Measurements from ENCODE around the gene CLGN.
"Not testable (repeated sequence)": the region's sequence is repeated elsewhere in the genome, so short reads cannot be mapped to it uniquely, and the experiment has no call there.

Gene CLGN

GRCh38 chr4:140427919-140428471 is 547 bp upstream of the CLGN start:
- no peak for DNase-seq (ENCODE audit: low spot score)
- Histone ChIP-seq H2AFZ (ENCODE audit: low read length) (peak overlapping the region; percentile 100), H2BK5ac (ENCODE audit: low read length) (no peak overlapping the region), H3K4me1 (ENCODE audit: control insufficient read depth in 2 of 2, insufficient read depth in 1 of 2, low read depth in 1 of 2, low read length in 2 of 2) (peaks cover 0 to 2% of the 10 kb centered on the region in 2 donors), H3K9ac (ENCODE audit: low read depth, low read length, poor library complexity) (no peak overlapping the region), H3K23ac (ENCODE audit: low read depth, low read length, poor library complexity) (no peak overlapping the region), H2BK15ac (ENCODE audit: low read length) (no peak overlapping the region), H3K27me3 (ENCODE audit: control insufficient read depth in 3 of 3, insufficient read depth in 3 of 3, low read depth in 1 of 3, low read length in 3 of 3) (peaks cover 0 to 30% (median 0%) of the 10 kb centered on the region in 3 experiments), H3K4ac (ENCODE audit: low read length) (no peak overlapping the region), H3K36me3 (replicated peaks in 1 of 2; ENCODE audit: control insufficient read depth in 2 of 2, insufficient read depth in 2 of 2, low read length in 2 of 2) (peaks cover 0 to 2% of the 10 kb centered on the region in 2 donors), H2BK12ac (ENCODE audit: low read length) (no peak overlapping the region), H4K91ac (ENCODE audit: low read depth, low read length, poor library complexity) (no peak overlapping the region), H4K8ac (ENCODE audit: low read depth, low read length) (no peak overlapping the region), H3K27ac (replicated peaks; ENCODE audit: low read length) (no peak overlapping the region), H3K79me1 (ENCODE audit: low read depth, low read length) (peaks cover 2% of the 10 kb centered on the region), H3K4me3 (ENCODE audit: low read length in 2 of 2) (peak overlapping the region in 1 of 2 donors; percentile 98), H2AK5ac (ENCODE audit: low read depth, low read length) (no peak overlapping the region), H3K18ac (ENCODE audit: low read length) (no peak overlapping the region), H3K14ac (ENCODE audit: low read length) (no peak overlapping the region), H3K9me3 (replicated peaks in 1 of 2; ENCODE audit: control insufficient read depth in 2 of 2, insufficient read depth in 1 of 2, low read depth in 1 of 2, low read length in 2 of 2) (no peaks in the 10 kb centered on the region), H2BK120ac (ENCODE audit: low read depth, low read length) (no peak overlapping the region), H3K4me2 (ENCODE audit: insufficient read depth, low read length, poor library complexity, severe bottlenecking) (no peak overlapping the region)
- no CpG with 5 or more reads among the region's 7 CpGs for WGBS, 2 donors (ENCODE audit: extremely low coverage in 2 of 2, insufficient read length in 2 of 2, insufficient replicate concordance in 1 of 2)

GRCh38 chr4:140426610-140427105 is 790 bp downstream of the CLGN start:
- Histone ChIP-seq H3K9ac (ENCODE audit: low read depth, low read length, poor library complexity) (peak overlapping the region; percentile 97), H3K9me3 (replicated peaks in 1 of 2; ENCODE audit: control insufficient read depth in 2 of 2, insufficient read depth in 1 of 2, low read depth in 1 of 2, low read length in 2 of 2) (no peaks in the 10 kb centered on the region), H3K27me3 (ENCODE audit: control insufficient read depth in 3 of 3, insufficient read depth in 3 of 3, low read depth in 1 of 3, low read length in 3 of 3) (peaks cover 0 to 28% (median 0%) of the 10 kb centered on the region in 3 experiments), H3K4ac (ENCODE audit: low read length) (no peak overlapping the region), H2BK15ac (ENCODE audit: low read length) (peak overlapping the region; percentile 96), H3K4me1 (ENCODE audit: control insufficient read depth in 2 of 2, insufficient read depth in 1 of 2, low read depth in 1 of 2, low read length in 2 of 2) (no peaks in the 10 kb centered on the region), H3K79me1 (ENCODE audit: low read depth, low read length) (peaks cover 2% of the 10 kb centered on the region), H2BK120ac (ENCODE audit: low read depth, low read length) (peak overlapping the region; percentile 38), H2AK5ac (ENCODE audit: low read depth, low read length) (no peak overlapping the region), H3K36me3 (replicated peaks in 1 of 2; ENCODE audit: control insufficient read depth in 2 of 2, insufficient read depth in 2 of 2, low read length in 2 of 2) (peaks cover 0 to 3% of the 10 kb centered on the region in 2 donors), H2AFZ (ENCODE audit: low read length) (peak overlapping the region; percentile 100), H2BK12ac (ENCODE audit: low read length) (peak overlapping the region; percentile 68), H3K14ac (ENCODE audit: low read length) (no peak overlapping the region), H4K8ac (ENCODE audit: low read depth, low read length) (no peak overlapping the region), H4K91ac (ENCODE audit: low read depth, low read length, poor library complexity) (no peak overlapping the region), H3K4me3 (ENCODE audit: low read length in 2 of 2) (peak overlapping the region; percentile 86 to 98), H3K23ac (ENCODE audit: low read depth, low read length, poor library complexity) (peak overlapping the region; percentile 58), H3K27ac (replicated peaks; ENCODE audit: low read length) (peak overlapping the region; percentile 79), H3K4me2 (ENCODE audit: insufficient read depth, low read length, poor library complexity, severe bottlenecking) (peak overlapping the region; percentile 71), H2BK5ac (ENCODE audit: low read length) (peak overlapping the region; percentile 61), H3K18ac (ENCODE audit: low read length) (peak overlapping the region; percentile 98)
- WGBS, 2 donors (ENCODE audit: extremely low coverage in 2 of 2, insufficient read length in 2 of 2, insufficient replicate concordance in 1 of 2): no CpG with 5 or more reads among the region's 23 CpGs
- peak; percentile 2 for DNase-seq (ENCODE audit: low spot score)

- Histone ChIP-seq H2BK120ac (ENCODE audit: low read depth, low read length) (no peak overlapping the region), H3K9me3 (replicated peaks in 1 of 2; ENCODE audit: control insufficient read depth in 2 of 2, insufficient read depth in 1 of 2, low read depth in 1 of 2, low read length in 2 of 2) (no peaks in the 10 kb centered on the region), H3K23ac (ENCODE audit: low read depth, low read length, poor library complexity) (no peak overlapping the region), H3K79me1 (ENCODE audit: low read depth, low read length) (peaks cover 2% of the 10 kb centered on the region), H2AK5ac (ENCODE audit: low read depth, low read length) (no peak overlapping the region), H3K4me2 (ENCODE audit: insufficient read depth, low read length, poor library complexity, severe bottlenecking) (no peak overlapping the region), H4K8ac (ENCODE audit: low read depth, low read length) (no peak overlapping the region), H2BK12ac (ENCODE audit: low read length) (no peak overlapping the region), H3K4ac (ENCODE audit: low read length) (no peak overlapping the region), H3K9ac (ENCODE audit: low read depth, low read length, poor library complexity) (no peak overlapping the region), H3K18ac (ENCODE audit: low read length) (no peak overlapping the region), H3K36me3 (replicated peaks in 1 of 2; ENCODE audit: control insufficient read depth in 2 of 2, insufficient read depth in 2 of 2, low read length in 2 of 2) (peaks cover 0 to 3% of the 10 kb centered on the region in 2 donors), H3K4me3 (ENCODE audit: low read length in 2 of 2) (no peak overlapping the region), H3K27me3 (ENCODE audit: control insufficient read depth in 3 of 3, insufficient read depth in 3 of 3, low read depth in 1 of 3, low read length in 3 of 3) (peaks cover 0 to 2% (median 0%) of the 10 kb centered on the region in 3 experiments), H4K91ac (ENCODE audit: low read depth, low read length, poor library complexity) (no peak overlapping the region), H3K14ac (ENCODE audit: low read length) (no peak overlapping the region), H2BK5ac (ENCODE audit: low read length) (no peak overlapping the region), H3K27ac (replicated peaks; ENCODE audit: low read length) (no peak overlapping the region), H2AFZ (ENCODE audit: low read length) (no peak overlapping the region), H3K4me1 (ENCODE audit: control insufficient read depth in 2 of 2, insufficient read depth in 1 of 2, low read depth in 1 of 2, low read length in 2 of 2) (no peaks in the 10 kb centered on the region), H2BK15ac (ENCODE audit: low read length) (no peak overlapping the region)
- DNase-seq (ENCODE audit: low spot score): no peak
Observed at GRCh38 chr4:140423106-140423505, 4.3 kb downstream of the CLGN start.

DNA sequence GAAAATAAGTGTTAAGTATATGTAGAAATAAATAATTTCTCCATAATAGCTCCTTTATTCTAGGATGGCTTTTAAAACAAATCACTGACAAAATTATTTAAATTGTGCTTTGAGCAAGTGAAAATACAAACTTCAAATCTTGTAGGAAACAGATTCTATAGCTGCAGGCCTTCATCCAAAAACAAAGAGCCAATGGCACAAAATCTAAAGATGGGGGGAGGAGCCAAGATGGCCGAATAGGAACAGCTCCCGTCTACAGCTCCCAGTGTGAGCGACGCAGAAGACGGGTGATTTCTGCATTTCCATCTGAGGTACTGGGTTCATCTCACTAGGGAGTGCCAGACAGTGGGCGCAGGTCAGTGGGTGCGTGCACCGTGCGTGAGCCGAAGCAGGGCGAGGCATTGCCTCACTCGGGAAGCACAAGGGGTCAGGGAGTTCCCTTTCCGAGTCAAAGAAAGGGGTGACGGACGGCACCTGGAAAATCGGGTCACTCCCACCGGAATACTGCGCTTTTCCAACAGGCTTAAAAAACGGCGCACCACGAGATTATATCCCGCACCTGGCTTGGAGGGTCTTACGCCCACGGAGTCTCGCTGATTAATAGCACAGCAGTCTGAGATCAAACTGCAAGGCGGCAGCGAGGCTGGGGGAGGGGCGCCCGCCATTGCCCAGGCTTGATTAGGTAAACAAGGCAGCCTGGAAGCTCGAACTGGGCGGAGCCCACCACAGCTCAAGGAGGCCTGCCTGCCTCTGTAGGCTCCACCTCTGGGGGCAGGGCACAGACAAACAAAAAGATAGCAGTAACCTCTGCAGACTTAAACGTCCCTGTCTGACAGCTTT is 14.1 kb downstream of the CLGN start:
- DNase-seq (ENCODE audit: low spot score); H3K4ac ChIP-seq (ENCODE audit: low read length); H2BK12ac ChIP-seq (ENCODE audit: low read length); H2BK120ac ChIP-seq (ENCODE audit: low read depth, low read length); H3K4me1 ChIP-seq (ENCODE audit: control insufficient read depth in 2 of 2, insufficient read depth in 1 of 2, low read depth in 1 of 2, low read length in 2 of 2); H2AK5ac ChIP-seq (ENCODE audit: low read depth, low read length); H2AFZ ChIP-seq (ENCODE audit: low read length); H2BK15ac ChIP-seq (ENCODE audit: low read length); H3K36me3 ChIP-seq (replicated peaks in 1 of 2; ENCODE audit: control insufficient read depth in 2 of 2, insufficient read depth in 2 of 2, low read length in 2 of 2); H3K79me1 ChIP-seq (ENCODE audit: low read depth, low read length); H3K18ac ChIP-seq (ENCODE audit: low read length); H4K91ac ChIP-seq (ENCODE audit: low read depth, low read length, poor library complexity); H3K27ac ChIP-seq (replicated peaks; ENCODE audit: low read length); H4K8ac ChIP-seq (ENCODE audit: low read depth, low read length); H3K4me2 ChIP-seq (ENCODE audit: insufficient read depth, low read length, poor library complexity, severe bottlenecking); H2BK5ac ChIP-seq (ENCODE audit: low read length); H3K14ac ChIP-seq (ENCODE audit: low read length); H3K9me3 ChIP-seq (replicated peaks in 1 of 2; ENCODE audit: control insufficient read depth in 2 of 2, insufficient read depth in 1 of 2, low read depth in 1 of 2, low read length in 2 of 2); H3K23ac ChIP-seq (ENCODE audit: low read depth, low read length, poor library complexity); H3K27me3 ChIP-seq (ENCODE audit: control insufficient read depth in 3 of 3, insufficient read depth in 3 of 3, low read depth in 1 of 3, low read length in 3 of 3); H3K4me3 ChIP-seq (ENCODE audit: low read length in 2 of 2); H3K9ac ChIP-seq (ENCODE audit: low read depth, low read length, poor library complexity): not testable (repeated sequence)
- no CpG with 5 or more reads among the region's 32 CpGs for WGBS, 2 donors (ENCODE audit: extremely low coverage in 2 of 2, insufficient read length in 2 of 2, insufficient replicate concordance in 1 of 2)
